ENCODE results near the gene ATP1A2. TPM values are rescaled to one million over a fixed set of nuclear protein-coding genes. Genes with fewer than 3 reads are reported as not detected.
"Not testable (repeated sequence)": the region's sequence is repeated elsewhere in the genome, so short reads cannot be mapped to it uniquely, and the experiment has no call there.

The ATP1A2 gene
- total and polyA plus RNA-seq, 12 donors = 0.47 to 4.5 (median 1.5) TPM

GRCh38 chr1:160122978-160123495 is 7.5 kb downstream of the ATP1A2 start:
- Histone ChIP-seq H3K36me3 (replicated peaks in 1 of 2) (no peaks in the 10 kb centered on the region), H3K27me3 (no peaks in the 10 kb centered on the region), H3K9me3 (replicated peaks in 1 of 3) (no peaks in the 10 kb centered on the region), H3K4me1 (replicated peaks in 1 of 2) (peaks cover 0 to 6% of the 10 kb centered on the region in 2 donors), H3K4me3 (no peak overlapping the region), H3K27ac (no peak overlapping the region)
- no peak for DNase-seq
- TF ChIP-seq CTCF (IDR thresholded peaks at IDR 0.05) = no peak
- TF ChIP-seq POLR2A (IDR thresholded peaks at IDR 0.05) = no peak
- WGBS, 4 donors = 88 to 98% (median 89%) methylated on average over 9 to 16 of the region's 16 CpGs
- intact Hi-C loops (cut with DNase I) = no loop called here

GRCh38 chr1:160123726-160124125 is 8.2 kb downstream of the ATP1A2 start:
- intact Hi-C loops (cut with DNase I) = no loop called here
- H3K27me3 ChIP-seq = no peaks in the 10 kb centered on the region
- TF ChIP-seq CTCF (IDR thresholded peaks at IDR 0.05) (no peak), POLR2A (IDR thresholded peaks at IDR 0.05) (no peak)
- no peaks in the 10 kb centered on the region for H3K36me3 ChIP-seq (replicated peaks in 1 of 2)
- DNase-seq = no peak
- H3K4me3 ChIP-seq = no peak overlapping the region
- H3K9me3 ChIP-seq (replicated peaks in 1 of 3) = no peaks in the 10 kb centered on the region
- no peak overlapping the region for H3K27ac ChIP-seq
- H3K4me1 ChIP-seq (replicated peaks in 1 of 2) = peaks cover 0 to 6% of the 10 kb centered on the region in 2 donors

GRCh38 chr1:160124705-160125478 is 9.3 kb downstream of the ATP1A2 start:
- intact Hi-C loops (cut with DNase I) = no loop called here
- no peaks in the 10 kb centered on the region for H3K9me3 ChIP-seq (replicated peaks in 1 of 3)

GRCh38 chr1:160125746-160126145 is 10.2 kb downstream of the ATP1A2 start:
- 55 to 86% (median 78%) methylated on average over 1 of the region's 1 CpG for WGBS, 4 donors
- DNase-seq = no peak
- Histone ChIP-seq H3K4me3 (no peak overlapping the region), H3K36me3 (replicated peaks in 1 of 2) (no peaks in the 10 kb centered on the region), H3K27me3 (no peaks in the 10 kb centered on the region), H3K27ac (no peak overlapping the region), H3K4me1 (replicated peaks in 1 of 2) (peaks cover 0 to 6% of the 10 kb centered on the region in 2 donors), H3K9me3 (replicated peaks in 1 of 3) (no peaks in the 10 kb centered on the region)
- intact Hi-C loops (cut with DNase I) = no loop called here
- TF ChIP-seq CTCF (IDR thresholded peaks at IDR 0.05) (no peak), POLR2A (IDR thresholded peaks at IDR 0.05) (no peak)

More at GRCh38 chr1:160124705-160125478, 9.3 kb downstream of the ATP1A2 start:
- 59 to 68% (median 63%) methylated on average over 8 of the region's 8 CpGs for WGBS, 4 donors
- TF ChIP-seq CTCF (IDR thresholded peaks at IDR 0.05) = peak in 2 of 6 experiments; percentile 5 to 12
- no peak for TF ChIP-seq POLR2A (IDR thresholded peaks at IDR 0.05)
- Histone ChIP-seq H3K27ac (peak overlapping the region in 1 of 5 donors; percentile 66), H3K27me3 (no peaks in the 10 kb centered on the region), H3K4me3 (no peak overlapping the region), H3K4me1 (replicated peaks in 1 of 2) (peaks cover 0 to 6% of the 10 kb centered on the region in 2 donors), H3K36me3 (replicated peaks in 1 of 2) (no peaks in the 10 kb centered on the region)
- peak; percentile 54 to 81 (median 72) for DNase-seq

- H3K9me3 ChIP-seq (replicated peaks in 1 of 3); intact Hi-C loops (cut with DNase I); DNase-seq; H3K27me3 ChIP-seq; H3K27ac ChIP-seq; H3K4me1 ChIP-seq (replicated peaks in 1 of 2); H3K4me3 ChIP-seq; H3K36me3 ChIP-seq (replicated peaks in 1 of 2): not testable (repeated sequence)
- WGBS, 4 donors = 65 to 74% (median 66%) methylated on average over 4 of the region's 4 CpGs
Observed at GRCh38 chr1:160126342-160126741, 10.8 kb downstream of the ATP1A2 start.
